Measurements from ENCODE around the gene SSR3.

DNA sequence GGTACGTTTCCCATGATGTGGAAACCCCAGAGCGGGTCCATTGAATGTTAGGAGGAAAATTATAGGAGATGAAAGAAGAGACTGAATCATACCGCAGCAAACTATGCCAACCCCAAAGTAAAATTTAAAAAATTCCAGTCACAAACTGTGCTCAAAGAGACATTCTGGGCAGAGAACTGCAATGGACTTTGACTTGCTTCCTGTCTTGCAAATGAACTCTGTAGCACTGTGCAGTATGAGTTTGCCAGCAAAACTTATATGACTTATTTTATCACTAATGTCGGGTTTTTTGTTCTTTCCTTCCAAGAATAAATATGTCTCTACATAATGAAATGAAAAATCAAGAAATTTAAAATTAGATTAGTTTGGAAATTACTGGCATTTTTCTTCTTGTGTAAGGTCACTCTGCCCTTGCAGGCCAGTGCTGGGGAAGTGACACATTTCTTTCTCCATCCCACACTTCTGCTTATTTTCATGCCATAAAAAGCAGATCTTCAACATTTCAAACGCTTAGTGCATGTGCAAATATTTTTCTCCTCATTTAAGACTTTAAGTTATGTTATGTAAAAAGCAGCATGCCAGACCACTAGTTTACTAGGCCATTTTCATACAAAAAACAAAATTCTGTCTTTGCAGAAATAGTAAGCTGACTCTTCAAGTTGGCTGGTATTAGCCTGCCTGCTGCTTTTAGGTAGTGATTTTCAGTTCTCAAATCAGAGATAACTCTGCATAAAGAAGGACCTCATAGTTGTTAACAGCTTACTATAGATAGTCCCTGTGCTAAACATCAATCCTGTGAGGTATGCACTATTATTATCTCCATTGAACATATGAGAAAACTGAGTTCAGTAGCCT, 32.2 kb upstream of the SSR3 start:
- TF ChIP-seq, protein P1, sequence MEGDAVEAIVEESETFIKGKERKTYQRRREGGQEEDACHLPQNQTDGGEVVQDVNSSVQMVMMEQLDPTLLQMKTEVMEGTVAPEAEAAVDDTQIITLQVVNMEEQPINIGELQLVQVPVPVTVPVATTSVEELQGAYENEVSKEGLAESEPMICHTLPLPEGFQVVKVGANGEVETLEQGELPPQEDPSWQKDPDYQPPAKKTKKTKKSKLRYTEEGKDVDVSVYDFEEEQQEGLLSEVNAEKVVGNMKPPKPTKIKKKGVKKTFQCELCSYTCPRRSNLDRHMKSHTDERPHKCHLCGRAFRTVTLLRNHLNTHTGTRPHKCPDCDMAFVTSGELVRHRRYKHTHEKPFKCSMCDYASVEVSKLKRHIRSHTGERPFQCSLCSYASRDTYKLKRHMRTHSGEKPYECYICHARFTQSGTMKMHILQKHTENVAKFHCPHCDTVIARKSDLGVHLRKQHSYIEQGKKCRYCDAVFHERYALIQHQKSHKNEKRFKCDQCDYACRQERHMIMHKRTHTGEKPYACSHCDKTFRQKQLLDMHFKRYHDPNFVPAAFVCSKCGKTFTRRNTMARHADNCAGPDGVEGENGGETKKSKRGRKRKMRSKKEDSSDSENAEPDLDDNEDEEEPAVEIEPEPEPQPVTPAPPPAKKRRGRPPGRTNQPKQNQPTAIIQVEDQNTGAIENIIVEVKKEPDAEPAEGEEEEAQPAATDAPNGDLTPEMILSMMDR (conservative IDR thresholded peaks at IDR 0.05 in 1 of 2, IDR thresholded peaks at IDR 0.05 in 1 of 2; ENCODE audit: low read depth in 1 of 2, low read length in 2 of 2) = no peak
- TF ChIP-seq EZH2 (IDR thresholded peaks at IDR 0.05; ENCODE audit: low read length, missing control alignments) = no peak
